HUES6 (cell line): ENCODE data around the gene SDC1.

Experiments used
- H3K27ac ChIP-seq: 2 replicates; pipeline ENCODE4 v1.7.0; 2013; ENCODE audit warnings: low read depth, mild to moderate bottlenecking, low read length, inconsistent platforms
- H3K27me3 ChIP-seq: 2 replicates; pipeline ENCODE4 v1.6.1; 2013; ENCODE audit warnings: low read length; ENCODE audit not compliant: control insufficient read depth, insufficient read depth
- H3K36me3 ChIP-seq: 2 replicates; pipeline ENCODE4 v1.6.1; 2013; ENCODE audit warnings: low read length; ENCODE audit not compliant: control insufficient read depth, insufficient read depth
- H3K4me1 ChIP-seq: 2 replicates; pipeline ENCODE4 v1.6.1; 2013; ENCODE audit warnings: low read length; ENCODE audit not compliant: control insufficient read depth, insufficient read depth
- H3K4me3 ChIP-seq: 2 replicates; pipeline ENCODE4 v1.5.1; 2013; ENCODE audit warnings: low read depth, low read length
- H3K9ac ChIP-seq: one replicate; pipeline ENCODE4 v1.6.1; 2013; ENCODE audit warnings: mild to moderate bottlenecking, low read length
- H3K9me3 ChIP-seq: 2 replicates; pipeline ENCODE4 v1.6.1; 2013; ENCODE audit warnings: low read depth, low read length; ENCODE audit not compliant: control insufficient read depth, insufficient read depth

The SDC1 gene

DNA sequence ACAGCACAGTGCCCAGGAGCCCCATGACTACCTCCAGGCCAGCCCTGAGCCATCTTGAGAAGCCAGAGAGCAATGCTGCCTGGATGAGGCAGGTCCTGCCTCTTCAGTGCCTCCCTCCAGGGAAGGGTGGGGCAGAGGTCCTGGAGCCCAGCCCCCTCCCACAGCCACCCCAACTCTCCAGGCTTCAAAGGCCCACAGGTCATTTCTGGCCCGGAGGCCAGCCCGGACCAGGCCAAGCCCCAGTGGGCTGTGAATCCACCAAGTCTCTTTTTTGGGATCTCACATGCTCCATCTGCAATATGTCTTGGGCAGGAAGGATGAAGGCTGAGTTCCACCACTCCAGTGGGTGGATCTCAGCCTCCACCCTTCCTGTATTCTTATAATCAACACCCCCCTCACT, 36.7 kb downstream of the SDC1 start:
- no peaks in the 10 kb centered on the region for H3K36me3 ChIP-seq
- no peak overlapping the region for H3K9ac ChIP-seq
- no peak overlapping the region for H3K27ac ChIP-seq
- H3K9me3 ChIP-seq, result no peaks in the 10 kb centered on the region
- peaks cover 59% of the 10 kb centered on the region for H3K4me1 ChIP-seq
- H3K27me3 ChIP-seq, result no peaks in the 10 kb centered on the region
- no peak overlapping the region for H3K4me3 ChIP-seq

DNA sequence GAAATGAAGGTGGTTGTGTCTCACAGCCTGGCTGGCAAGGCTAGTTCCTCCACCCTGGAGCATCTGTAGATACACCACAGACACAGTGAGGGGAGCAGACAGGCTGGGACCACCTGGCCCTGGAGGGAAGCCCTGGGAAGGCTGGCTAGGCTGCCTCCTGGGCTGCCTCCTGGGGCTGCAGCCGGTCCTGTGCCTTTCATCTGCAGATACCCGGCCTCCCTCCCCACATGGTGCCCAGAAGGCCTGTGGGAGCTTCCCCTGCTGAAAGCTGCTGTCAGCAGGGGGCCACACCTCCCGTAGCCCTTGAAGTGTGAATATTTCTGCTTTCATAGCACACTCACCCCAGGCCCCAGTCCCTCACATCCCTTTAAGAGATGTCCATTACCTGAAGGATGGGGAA, 37.6 kb downstream of the SDC1 start:
- H3K4me1 ChIP-seq, result peaks cover 59% of the 10 kb centered on the region
- H3K27ac ChIP-seq, result no peak overlapping the region
- H3K36me3 ChIP-seq, result no peaks in the 10 kb centered on the region
- H3K4me3 ChIP-seq, result no peak overlapping the region
- no peak overlapping the region for H3K9ac ChIP-seq
- H3K9me3 ChIP-seq, result no peaks in the 10 kb centered on the region
- H3K27me3 ChIP-seq, result no peaks in the 10 kb centered on the region

DNA sequence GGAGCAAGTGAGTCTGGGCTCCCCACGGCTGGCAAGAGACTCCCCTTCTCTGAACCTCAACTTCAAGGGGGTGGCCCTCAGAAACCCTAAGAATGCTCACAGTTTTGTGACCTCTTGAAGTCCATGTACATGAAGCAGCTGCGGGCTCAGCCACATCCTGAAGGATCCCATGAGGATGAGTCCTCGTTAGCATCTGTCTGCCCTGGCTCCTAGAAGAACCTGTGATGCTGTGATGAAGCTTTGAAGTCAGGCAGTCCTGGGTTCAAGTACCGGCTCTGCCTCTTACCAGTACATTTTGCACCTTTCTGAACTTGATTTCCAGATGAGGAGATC, 38.1 kb downstream of the SDC1 start:
- H3K27me3 ChIP-seq, result no peaks in the 10 kb centered on the region
- no peak overlapping the region for H3K4me3 ChIP-seq
- H3K27ac ChIP-seq, result no peak overlapping the region
- no peaks in the 10 kb centered on the region for H3K36me3 ChIP-seq
- peaks cover 59% of the 10 kb centered on the region for H3K4me1 ChIP-seq
- no peaks in the 10 kb centered on the region for H3K9me3 ChIP-seq
- H3K9ac ChIP-seq, result no peak overlapping the region

DNA sequence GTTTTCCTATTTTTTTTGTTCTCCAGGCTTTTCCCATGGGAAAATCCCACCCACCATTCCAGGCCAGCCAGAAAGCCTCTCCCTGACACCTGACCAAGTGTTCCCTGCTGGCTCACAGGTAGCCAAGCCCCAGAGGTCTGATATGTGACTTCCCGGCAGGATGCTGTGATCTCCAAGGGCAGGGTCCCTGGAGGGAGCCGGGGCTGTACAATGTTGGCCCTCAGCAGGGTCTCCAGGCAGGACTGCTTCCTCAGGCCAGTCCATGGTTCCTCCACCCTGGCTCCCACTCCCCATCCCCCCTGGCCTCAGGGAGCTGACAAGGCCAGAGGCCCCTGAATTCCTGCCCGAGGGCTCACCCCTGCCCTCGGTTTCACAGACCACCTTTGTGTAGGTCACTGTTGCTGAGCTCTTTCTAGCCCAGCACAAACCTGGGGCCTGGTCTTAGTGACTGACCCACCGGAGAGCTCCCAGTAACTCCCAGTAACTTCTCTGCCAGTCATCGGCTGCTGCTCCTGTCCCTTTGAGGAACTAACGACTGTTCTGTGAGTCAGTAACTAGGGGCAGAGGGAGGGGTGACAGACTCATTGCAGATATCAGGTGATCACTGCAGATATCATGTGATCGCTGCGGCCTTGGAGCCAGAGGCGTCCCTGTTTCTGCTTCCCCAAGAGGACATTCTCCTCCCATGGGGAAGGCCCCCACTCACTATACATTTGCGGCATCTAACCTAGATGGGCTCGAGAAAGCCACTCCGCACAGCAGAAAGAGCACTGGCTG, 38.7 kb downstream of the SDC1 start:
- peak overlapping the region; percentile 26 for H3K9ac ChIP-seq
- no peaks in the 10 kb centered on the region for H3K27me3 ChIP-seq
- no peak overlapping the region; the same call in 1 of the 2 replicates for H3K27ac ChIP-seq

GRCh38 chr2:20185176-20186022, 39.5 kb downstream of the SDC1 start:
- Histone ChIP-seq H3K4me1 (peaks cover 54% of the 10 kb centered on the region), H3K9me3 (no peaks in the 10 kb centered on the region), H3K9ac (peak overlapping the region; percentile 0), H3K27ac (no peak overlapping the region), H3K4me3 (no peak overlapping the region), H3K36me3 (no peaks in the 10 kb centered on the region), H3K27me3 (no peaks in the 10 kb centered on the region)

More for the DNA sequence above, 38.7 kb downstream of the SDC1 start:
- Histone ChIP-seq H3K36me3 (no peaks in the 10 kb centered on the region), H3K4me1 (peaks cover 58% of the 10 kb centered on the region), H3K4me3 (no peak overlapping the region), H3K9me3 (no peaks in the 10 kb centered on the region)

DNA sequence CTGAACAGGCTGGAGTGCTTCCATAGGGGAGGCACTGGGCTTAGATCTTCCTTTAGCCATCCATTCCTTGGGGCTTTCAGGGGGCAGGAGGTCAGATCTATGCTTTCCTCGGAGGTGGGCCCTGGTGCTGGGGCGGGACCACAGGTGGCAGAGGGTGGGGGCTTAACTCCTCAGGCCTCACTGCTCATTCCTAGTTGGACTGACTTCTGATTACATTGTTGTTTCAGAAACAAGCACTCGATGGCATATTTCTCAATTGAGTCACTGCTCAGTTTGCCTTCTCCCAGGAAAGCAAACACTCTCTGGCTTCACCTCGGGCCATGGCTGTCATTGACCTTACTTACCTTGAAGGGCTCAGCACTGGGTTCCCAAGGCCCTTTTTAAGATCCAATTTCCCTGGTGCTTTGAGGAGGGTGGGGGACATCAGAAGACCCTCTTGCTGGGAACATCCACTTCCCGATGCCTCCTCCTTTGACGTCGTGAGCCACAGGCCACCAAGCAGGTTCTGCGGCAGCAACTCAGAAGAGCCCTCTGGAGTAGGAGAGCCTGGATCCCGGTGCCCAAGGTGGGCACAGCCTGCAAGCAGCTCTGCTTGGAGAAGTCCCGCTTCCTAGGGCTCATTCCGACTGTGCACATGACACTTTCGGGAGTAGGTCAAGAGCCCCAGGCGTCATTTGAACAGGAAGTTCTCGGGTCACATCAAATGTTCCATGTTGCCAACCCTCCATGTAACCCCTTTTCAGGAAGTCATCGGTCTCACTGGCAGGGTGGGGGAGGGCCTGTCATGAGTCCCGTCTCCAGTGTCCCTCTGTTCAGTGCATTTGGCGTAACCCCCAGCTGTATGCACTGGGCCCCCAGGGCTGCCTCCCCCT, 40.6 kb downstream of the SDC1 start:
- Histone ChIP-seq H3K36me3 (no peaks in the 10 kb centered on the region), H3K4me1 (peaks cover 52% of the 10 kb centered on the region), H3K27ac (no peak overlapping the region), H3K9me3 (no peaks in the 10 kb centered on the region), H3K27me3 (no peaks in the 10 kb centered on the region), H3K9ac (no peak overlapping the region), H3K4me3 (no peak overlapping the region)

DNA sequence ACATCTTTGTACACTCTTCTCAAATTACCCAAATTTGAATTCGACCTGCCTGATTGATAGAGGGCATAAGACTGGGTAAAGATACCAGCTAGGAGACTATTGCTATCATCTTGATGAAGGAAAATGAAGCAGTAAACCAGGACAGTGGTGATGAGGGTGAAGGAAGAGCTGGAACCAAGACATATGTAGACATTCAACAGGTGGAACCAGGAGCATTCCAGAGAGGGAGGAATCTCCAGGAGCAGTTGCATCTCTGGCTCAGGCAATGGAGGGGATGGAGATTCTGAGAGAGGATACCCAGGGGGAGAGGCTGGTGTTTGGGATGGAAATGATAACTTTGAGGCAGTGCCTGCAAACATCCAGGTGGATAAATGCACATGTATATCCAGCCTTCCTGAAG, 41.6 kb downstream of the SDC1 start:
- H3K9me3 ChIP-seq, result no peaks in the 10 kb centered on the region
- H3K4me1 ChIP-seq, result peaks cover 43% of the 10 kb centered on the region
- H3K27ac ChIP-seq, result no peak overlapping the region
- no peak overlapping the region for H3K4me3 ChIP-seq
- H3K36me3 ChIP-seq, result no peaks in the 10 kb centered on the region
- no peaks in the 10 kb centered on the region for H3K27me3 ChIP-seq
- H3K9ac ChIP-seq, result no peak overlapping the region

GRCh38 chr2:20182241-20182931, 42.5 kb downstream of the SDC1 start:
- H3K4me3 ChIP-seq, result no peak overlapping the region
- no peak overlapping the region for H3K27ac ChIP-seq
- no peaks in the 10 kb centered on the region for H3K36me3 ChIP-seq
- peaks cover 33% of the 10 kb centered on the region for H3K4me1 ChIP-seq
- H3K9me3 ChIP-seq, result no peaks in the 10 kb centered on the region
- no peaks in the 10 kb centered on the region for H3K27me3 ChIP-seq
- no peak overlapping the region for H3K9ac ChIP-seq

GRCh38 chr2:20181761-20182160, 43.2 kb downstream of the SDC1 start:
- no peaks in the 10 kb centered on the region for H3K36me3 ChIP-seq
- H3K9ac ChIP-seq, result no peak overlapping the region
- H3K9me3 ChIP-seq, result no peaks in the 10 kb centered on the region
- H3K27me3 ChIP-seq, result no peaks in the 10 kb centered on the region
- no peak overlapping the region for H3K27ac ChIP-seq
- H3K4me1 ChIP-seq, result peaks cover 27% of the 10 kb centered on the region
- no peak overlapping the region for H3K4me3 ChIP-seq
